ENCODE measurements around the gene IL6. TPM values are rescaled to one million over a fixed set of nuclear protein-coding genes. Genes with fewer than 3 reads are reported as not detected.

The IL6 gene
- total and polyA plus RNA-seq, 9 of the 15 experiments (the other 6 are each of a cell fraction or from before 2014, with no cell fraction given), result 0.76 to 2.9 (median 1.5) TPM

DNA sequence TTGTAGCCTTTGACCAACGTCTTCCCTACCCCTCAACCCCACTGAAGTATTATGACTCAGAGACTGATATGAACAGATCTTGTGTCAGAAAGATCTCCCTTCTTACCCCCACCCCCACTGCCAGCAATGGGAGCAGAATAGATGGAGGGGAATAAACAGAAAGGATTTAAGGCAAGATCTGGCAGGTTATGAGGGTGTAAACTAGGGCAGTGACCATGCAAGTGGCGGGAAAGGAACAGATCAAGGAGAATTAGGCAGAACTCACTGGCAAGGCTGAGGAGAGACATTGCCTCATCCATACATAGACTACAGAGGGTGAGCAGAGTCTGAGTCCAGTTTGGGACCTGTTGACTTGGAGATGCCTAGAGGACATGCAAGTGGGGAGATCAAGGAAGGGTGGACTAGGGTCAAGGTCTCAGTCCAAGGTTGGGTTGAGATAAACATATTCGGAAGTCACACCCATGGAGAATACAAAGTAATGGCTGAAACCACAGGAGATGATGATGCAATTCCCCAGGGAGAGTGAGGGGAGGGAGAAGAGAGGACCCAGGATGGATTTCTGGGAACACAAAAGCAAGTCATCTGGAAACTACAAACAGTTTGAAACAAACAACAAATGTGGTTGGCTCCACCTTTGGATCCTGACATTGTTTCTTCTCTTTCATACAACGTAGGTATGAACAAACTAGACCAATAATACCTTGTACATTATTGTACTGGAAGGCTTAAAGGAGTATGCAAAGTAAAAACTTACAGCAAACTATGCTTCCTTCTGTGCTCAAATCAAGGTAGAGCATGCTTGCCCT, 44.9 kb upstream of the IL6 start (continued):
- TF ChIP-seq SMARCC2 (IDR thresholded peaks at IDR 0.05; ENCODE audit: low read depth) (0 out of 2 replicates have a peak, but pooled peaks have one; percentile 41), TRIM24 (IDR thresholded peaks at IDR 0.05) (peak in 1 of 2 experiments; percentile 42; a peak in 1 of 4 replicates), PCBP1 (IDR thresholded peaks at IDR 0.05; ENCODE audit: low read depth, low read length, poor library complexity, severe bottlenecking) (no peak), DEAF1 (CRISPR knock-in tag; IDR thresholded peaks at IDR 0.05) (0 out of 2 replicates have a peak, but pooled peaks have one; percentile 18), ESRRA (IDR thresholded peaks at IDR 0.05; ENCODE audit: borderline replicate concordance, low read depth) (peak; percentile 100), TFAP4 (CRISPR knock-in tag; IDR thresholded peaks at IDR 0.05; ENCODE audit: borderline replicate concordance) (0 out of 2 replicates have a peak, but pooled peaks have one; percentile 21), ZNF165 (CRISPR knock-in tag; IDR thresholded peaks at IDR 0.05; ENCODE audit: borderline replicate concordance) (peak; percentile 57; the same call in 1 of the 2 replicates), GATAD2A (IDR thresholded peaks at IDR 0.05) (peak; percentile 83), SAP30 (IDR thresholded peaks at IDR 0.05; ENCODE audit: borderline replicate concordance, insufficient read depth, low read depth, low read length, poor library complexity, severe bottlenecking) (no peak), ZBTB40 (IDR thresholded peaks at IDR 0.05) (0 out of 2 replicates have a peak, but pooled peaks have one; percentile 45), ZBTB40 (CRISPR knock-in tag; IDR thresholded peaks at IDR 0.05) (no peak), HLTF (IDR thresholded peaks at IDR 0.05) (peak; percentile 69; the same call in 1 of the 2 replicates), ZBTB2 (IDR thresholded peaks at IDR 0.05) (peak; percentile 41; the same call in 1 of the 2 replicates), NCOA1 (IDR thresholded peaks at IDR 0.05; ENCODE audit: low read depth) (peak; percentile 72)
